ENCODE measurements around the gene PPM1J. TPM values are rescaled to one million over a fixed set of nuclear protein-coding genes. Genes with fewer than 3 reads are reported as not detected.

PPM1J gene
- polyA plus RNA-seq, 1 of the 3 experiments (the other 2 are of a cell fraction) = 5.3 TPM

DNA sequence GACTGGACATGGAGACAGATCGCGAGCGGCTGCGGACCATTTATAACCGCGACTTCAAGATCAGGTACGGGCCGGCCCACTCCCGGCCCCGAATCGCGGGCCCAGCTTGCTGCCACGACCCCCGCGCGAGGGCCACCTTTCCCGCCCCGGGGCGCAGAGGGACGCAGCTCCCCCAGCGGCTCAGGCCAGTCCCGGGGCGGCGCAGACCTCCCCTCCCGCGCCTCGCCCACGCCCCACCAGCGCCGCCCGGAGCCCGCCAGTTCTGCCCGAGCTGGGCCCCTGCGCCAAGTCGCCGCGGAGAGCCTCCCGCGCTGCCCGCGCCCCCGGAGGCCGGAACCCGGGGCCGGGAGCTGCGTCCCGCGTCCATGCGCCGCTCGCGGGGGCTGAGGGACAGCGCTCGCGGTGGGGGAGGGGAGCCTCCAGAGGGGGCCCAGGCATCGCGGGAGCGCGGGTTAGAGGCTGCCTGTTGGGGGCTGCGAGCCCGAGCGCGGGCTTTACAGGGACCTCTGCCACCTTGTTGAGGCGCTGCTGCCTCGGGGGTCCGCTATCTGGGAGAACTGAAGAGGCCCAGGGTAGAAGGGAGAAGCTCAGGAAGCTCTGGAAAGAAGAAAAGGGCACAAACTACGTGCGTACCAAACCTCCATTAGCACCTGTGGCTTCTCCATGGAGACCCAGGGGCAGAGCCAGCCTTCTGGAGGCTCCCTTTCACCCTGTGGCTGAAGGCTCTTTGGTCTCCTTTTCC lies 40.0 kb downstream of the PPM1J start:
- no peaks in the 10 kb centered on the region for H3K27me3 ChIP-seq (ENCODE audit: insufficient read depth)
- peaks cover 22% of the 10 kb centered on the region for H3F3A ChIP-seq (replicated peaks; ENCODE audit: insufficient read depth)
- ChIA-PET CTCF (interaction anchor here (0.6 to 4.8 kb wide), 16 partner anchors 8 to 398 kb away, joined by 3 to 42 read pairs (median 4); partner anchors contain the start of genes CAPZA1, LRIG2, PPM1J and ST7L), POLR2A (interaction anchor here (0.5 to 2.1 kb wide), 17 partner anchors 11 to 364 kb away, joined by 3 to 14 read pairs (median 5); partner anchors contain the start of genes CAPZA1, CTTNBP2NL, PPM1J and RHOC)
- H3K27ac ChIP-seq (ENCODE audit: low read depth in 2 of 2, low read length in 1 of 2) = peak overlapping the region; percentile 75 to 94
- H3K9me3 ChIP-seq = no peaks in the 10 kb centered on the region
- peaks cover 44% of the 10 kb centered on the region for H3K79me2 ChIP-seq (ENCODE audit: insufficient read depth)
- peaks cover 18 to 23% of the 10 kb centered on the region in 2 experiments for H3K36me3 ChIP-seq (replicated peaks in 1 of 2; ENCODE audit: control insufficient read depth in 1 of 2, insufficient read depth in 2 of 2, low read length in 1 of 2)
- peak overlapping the region; percentile 60 for H2AFZ ChIP-seq (ENCODE audit: low read depth)
- H4K20me1 ChIP-seq (ENCODE audit: insufficient read depth) = no peaks in the 10 kb centered on the region
- no peaks in the 10 kb centered on the region for H3K9me2 ChIP-seq
- peak overlapping the region; percentile 80 for H3K4me2 ChIP-seq
- H3K4me3 ChIP-seq (ENCODE audit: low read depth in 2 of 2, low read length in 1 of 2) = peak overlapping the region; percentile 79 to 89
- H3K4me1 ChIP-seq (ENCODE audit: control insufficient read depth in 1 of 2, insufficient read depth in 2 of 2, low read depth in 1 of 2, low read length in 1 of 2) = peaks cover 11 to 12% of the 10 kb centered on the region in 2 experiments; a peak in 3 of 4 replicates
- peak; percentile 85 for DNase-seq
- H3K9ac ChIP-seq = peak overlapping the region; percentile 88
- WGBS (ENCODE audit: low lambda C conversion rate) = 2% methylated on average over 21 of the region's 68 CpGs
- TF ChIP-seq FOXM1 (IDR thresholded peaks at IDR 0.05; ENCODE audit: low read depth) = no peak
- TF ChIP-seq, protein P1, sequence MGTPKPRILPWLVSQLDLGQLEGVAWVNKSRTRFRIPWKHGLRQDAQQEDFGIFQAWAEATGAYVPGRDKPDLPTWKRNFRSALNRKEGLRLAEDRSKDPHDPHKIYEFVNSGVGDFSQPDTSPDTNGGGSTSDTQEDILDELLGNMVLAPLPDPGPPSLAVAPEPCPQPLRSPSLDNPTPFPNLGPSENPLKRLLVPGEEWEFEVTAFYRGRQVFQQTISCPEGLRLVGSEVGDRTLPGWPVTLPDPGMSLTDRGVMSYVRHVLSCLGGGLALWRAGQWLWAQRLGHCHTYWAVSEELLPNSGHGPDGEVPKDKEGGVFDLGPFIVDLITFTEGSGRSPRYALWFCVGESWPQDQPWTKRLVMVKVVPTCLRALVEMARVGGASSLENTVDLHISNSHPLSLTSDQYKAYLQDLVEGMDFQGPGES (IDR thresholded peaks at IDR 0.05; ENCODE audit: low read depth, low read length) = no peak
- TF ChIP-seq RAD21 (IDR thresholded peaks at IDR 0.05; ENCODE audit: low read length) = no peak
- TF ChIP-seq JUND (IDR thresholded peaks at IDR 0.05) = no peak
- TF ChIP-seq RXRA (IDR thresholded peaks at IDR 0.05; ENCODE audit: borderline replicate concordance, low read depth) = no peak
- no peak for TF ChIP-seq POLR2AphosphoS5 (IDR thresholded peaks at IDR 0.05; ENCODE audit: low read depth, low read length)
- TF ChIP-seq FOSL2 (IDR thresholded peaks at IDR 0.05; ENCODE audit: borderline replicate concordance, low read depth) = no peak
- TF ChIP-seq SIN3A (IDR thresholded peaks at IDR 0.05; ENCODE audit: borderline replicate concordance, low read depth, low read length) = no peak
- no peak for TF ChIP-seq TCF12 (IDR thresholded peaks at IDR 0.05)
- no peak for TF ChIP-seq RCOR1 (IDR thresholded peaks at IDR 0.05; ENCODE audit: low read length)
- peak in 1 of 2 experiments; percentile 20; a peak in 1 of 4 replicates for TF ChIP-seq EP300 (IDR thresholded peaks at IDR 0.05; ENCODE audit: borderline replicate concordance in 1 of 2, low read depth in 1 of 2, low read length in 1 of 2)
- peak; percentile 82 for TF ChIP-seq CHD2 (IDR thresholded peaks at IDR 0.05; ENCODE audit: low read length, partially characterized antibody)
- no peak; the same call in 1 of the 2 replicates for TF ChIP-seq NRF1 (IDR thresholded peaks at IDR 0.05; ENCODE audit: low read depth, low read length)
- TF ChIP-seq RFX5 (IDR thresholded peaks at IDR 0.05; ENCODE audit: low read length) = no peak
- peak; percentile 35; the same call in 1 of the 2 replicates for TF ChIP-seq TAF1 (IDR thresholded peaks at IDR 0.05; ENCODE audit: borderline replicate concordance, low read depth, low read length)
- TF ChIP-seq MXI1 (IDR thresholded peaks at IDR 0.05; ENCODE audit: low read depth, low read length) = 0 out of 2 replicates have a peak, but pooled peaks have one; percentile 11
- no peak for TF ChIP-seq ELF1 (IDR thresholded peaks at IDR 0.05)
- TF ChIP-seq YY1 (IDR thresholded peaks at IDR 0.05; ENCODE audit: low read depth) = no peak
- TF ChIP-seq MAX (IDR thresholded peaks at IDR 0.05; ENCODE audit: low read depth) = no peak
- TF ChIP-seq NFIC (IDR thresholded peaks at IDR 0.05; ENCODE audit: borderline replicate concordance) = no peak
- TF ChIP-seq MEF2A (IDR thresholded peaks at IDR 0.05; ENCODE audit: borderline replicate concordance, low read depth) = no peak
- TF ChIP-seq, protein P2, sequence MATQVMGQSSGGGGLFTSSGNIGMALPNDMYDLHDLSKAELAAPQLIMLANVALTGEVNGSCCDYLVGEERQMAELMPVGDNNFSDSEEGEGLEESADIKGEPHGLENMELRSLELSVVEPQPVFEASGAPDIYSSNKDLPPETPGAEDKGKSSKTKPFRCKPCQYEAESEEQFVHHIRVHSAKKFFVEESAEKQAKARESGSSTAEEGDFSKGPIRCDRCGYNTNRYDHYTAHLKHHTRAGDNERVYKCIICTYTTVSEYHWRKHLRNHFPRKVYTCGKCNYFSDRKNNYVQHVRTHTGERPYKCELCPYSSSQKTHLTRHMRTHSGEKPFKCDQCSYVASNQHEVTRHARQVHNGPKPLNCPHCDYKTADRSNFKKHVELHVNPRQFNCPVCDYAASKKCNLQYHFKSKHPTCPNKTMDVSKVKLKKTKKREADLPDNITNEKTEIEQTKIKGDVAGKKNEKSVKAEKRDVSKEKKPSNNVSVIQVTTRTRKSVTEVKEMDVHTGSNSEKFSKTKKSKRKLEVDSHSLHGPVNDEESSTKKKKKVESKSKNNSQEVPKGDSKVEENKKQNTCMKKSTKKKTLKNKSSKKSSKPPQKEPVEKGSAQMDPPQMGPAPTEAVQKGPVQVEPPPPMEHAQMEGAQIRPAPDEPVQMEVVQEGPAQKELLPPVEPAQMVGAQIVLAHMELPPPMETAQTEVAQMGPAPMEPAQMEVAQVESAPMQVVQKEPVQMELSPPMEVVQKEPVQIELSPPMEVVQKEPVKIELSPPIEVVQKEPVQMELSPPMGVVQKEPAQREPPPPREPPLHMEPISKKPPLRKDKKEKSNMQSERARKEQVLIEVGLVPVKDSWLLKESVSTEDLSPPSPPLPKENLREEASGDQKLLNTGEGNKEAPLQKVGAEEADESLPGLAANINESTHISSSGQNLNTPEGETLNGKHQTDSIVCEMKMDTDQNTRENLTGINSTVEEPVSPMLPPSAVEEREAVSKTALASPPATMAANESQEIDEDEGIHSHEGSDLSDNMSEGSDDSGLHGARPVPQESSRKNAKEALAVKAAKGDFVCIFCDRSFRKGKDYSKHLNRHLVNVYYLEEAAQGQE (IDR thresholded peaks at IDR 0.05; ENCODE audit: low read depth, low read length) = no peak
- TF ChIP-seq, protein P3, sequence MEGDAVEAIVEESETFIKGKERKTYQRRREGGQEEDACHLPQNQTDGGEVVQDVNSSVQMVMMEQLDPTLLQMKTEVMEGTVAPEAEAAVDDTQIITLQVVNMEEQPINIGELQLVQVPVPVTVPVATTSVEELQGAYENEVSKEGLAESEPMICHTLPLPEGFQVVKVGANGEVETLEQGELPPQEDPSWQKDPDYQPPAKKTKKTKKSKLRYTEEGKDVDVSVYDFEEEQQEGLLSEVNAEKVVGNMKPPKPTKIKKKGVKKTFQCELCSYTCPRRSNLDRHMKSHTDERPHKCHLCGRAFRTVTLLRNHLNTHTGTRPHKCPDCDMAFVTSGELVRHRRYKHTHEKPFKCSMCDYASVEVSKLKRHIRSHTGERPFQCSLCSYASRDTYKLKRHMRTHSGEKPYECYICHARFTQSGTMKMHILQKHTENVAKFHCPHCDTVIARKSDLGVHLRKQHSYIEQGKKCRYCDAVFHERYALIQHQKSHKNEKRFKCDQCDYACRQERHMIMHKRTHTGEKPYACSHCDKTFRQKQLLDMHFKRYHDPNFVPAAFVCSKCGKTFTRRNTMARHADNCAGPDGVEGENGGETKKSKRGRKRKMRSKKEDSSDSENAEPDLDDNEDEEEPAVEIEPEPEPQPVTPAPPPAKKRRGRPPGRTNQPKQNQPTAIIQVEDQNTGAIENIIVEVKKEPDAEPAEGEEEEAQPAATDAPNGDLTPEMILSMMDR (IDR thresholded peaks at IDR 0.05) = 0 out of 2 replicates have a peak, but pooled peaks have one; percentile 16
- no peak for TF ChIP-seq SMC3 (IDR thresholded peaks at IDR 0.05; ENCODE audit: low read depth, low read length)
- TF ChIP-seq GATA2 (CRISPR knock-in tag; IDR thresholded peaks at IDR 0.05) = no peak
- TF ChIP-seq GABPA (IDR thresholded peaks at IDR 0.05; ENCODE audit: low read depth) = no peak
- TF ChIP-seq, protein P4, sequence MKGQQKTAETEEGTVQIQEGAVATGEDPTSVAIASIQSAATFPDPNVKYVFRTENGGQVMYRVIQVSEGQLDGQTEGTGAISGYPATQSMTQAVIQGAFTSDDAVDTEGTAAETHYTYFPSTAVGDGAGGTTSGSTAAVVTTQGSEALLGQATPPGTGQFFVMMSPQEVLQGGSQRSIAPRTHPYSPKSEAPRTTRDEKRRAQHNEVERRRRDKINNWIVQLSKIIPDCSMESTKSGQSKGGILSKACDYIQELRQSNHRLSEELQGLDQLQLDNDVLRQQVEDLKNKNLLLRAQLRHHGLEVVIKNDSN (IDR thresholded peaks at IDR 0.05; ENCODE audit: borderline replicate concordance, low read depth) = no peak

Data from SK-N-SH (cell line).